Esophagus squamous epithelium (tissue), 4 donors: Measurements from ENCODE around the gene LKAAEAR1.

ENCODE experiments used
- POLR2A ChIP-seq, 4 donors: fragments of 450-650 bp; IDR thresholded peaks; one replicate each; pipeline ENCODE4 v1.6.1; 2017; ENCODE audit warnings: antibody characterized with exemption in 4 of 4, mild to moderate bottlenecking in 4 of 4, moderate library complexity in 3 of 4
- TF ChIP-seq, protein P1 (sequence below), 6 experiments: fragments of 450-650 bp in 4 of 6; fragments of 200-600 bp in 2 of 6; sonication (generic) in 2 of 6; IDR thresholded peaks; one replicate each; pipeline ENCODE4 v1.5.1; 2016 to 2019; ENCODE audit warnings: antibody characterized with exemption in 6 of 6, mild to moderate bottlenecking in 4 of 6, moderate library complexity in 4 of 6

DNA sequence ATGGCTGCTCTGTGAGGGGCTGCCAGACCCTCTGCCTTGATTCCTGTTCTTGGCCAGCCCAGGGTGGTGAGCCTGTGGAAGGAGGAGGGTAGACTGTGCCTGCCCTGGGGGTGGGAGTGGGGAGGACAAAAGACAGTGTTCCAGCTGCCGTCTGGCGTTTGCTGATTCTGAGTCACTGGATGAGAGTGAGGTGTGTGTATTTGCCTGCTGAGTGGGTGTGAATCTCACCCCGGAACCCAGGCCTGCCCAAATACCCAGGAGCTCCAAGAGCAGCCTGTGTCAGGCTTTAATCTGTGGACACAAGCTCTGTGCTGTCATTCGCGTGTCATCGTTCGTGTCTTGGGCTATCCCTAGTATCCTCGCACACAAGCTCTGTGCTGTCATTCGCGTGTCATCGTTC, 2.6 kb upstream of the LKAAEAR1 start:
- TF ChIP-seq, protein P1, sequence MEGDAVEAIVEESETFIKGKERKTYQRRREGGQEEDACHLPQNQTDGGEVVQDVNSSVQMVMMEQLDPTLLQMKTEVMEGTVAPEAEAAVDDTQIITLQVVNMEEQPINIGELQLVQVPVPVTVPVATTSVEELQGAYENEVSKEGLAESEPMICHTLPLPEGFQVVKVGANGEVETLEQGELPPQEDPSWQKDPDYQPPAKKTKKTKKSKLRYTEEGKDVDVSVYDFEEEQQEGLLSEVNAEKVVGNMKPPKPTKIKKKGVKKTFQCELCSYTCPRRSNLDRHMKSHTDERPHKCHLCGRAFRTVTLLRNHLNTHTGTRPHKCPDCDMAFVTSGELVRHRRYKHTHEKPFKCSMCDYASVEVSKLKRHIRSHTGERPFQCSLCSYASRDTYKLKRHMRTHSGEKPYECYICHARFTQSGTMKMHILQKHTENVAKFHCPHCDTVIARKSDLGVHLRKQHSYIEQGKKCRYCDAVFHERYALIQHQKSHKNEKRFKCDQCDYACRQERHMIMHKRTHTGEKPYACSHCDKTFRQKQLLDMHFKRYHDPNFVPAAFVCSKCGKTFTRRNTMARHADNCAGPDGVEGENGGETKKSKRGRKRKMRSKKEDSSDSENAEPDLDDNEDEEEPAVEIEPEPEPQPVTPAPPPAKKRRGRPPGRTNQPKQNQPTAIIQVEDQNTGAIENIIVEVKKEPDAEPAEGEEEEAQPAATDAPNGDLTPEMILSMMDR (IDR thresholded peaks at IDR 0.05), result no peak
- no peak for TF ChIP-seq POLR2A (IDR thresholded peaks at IDR 0.05)
